WERI-Rb-1 (cell line): ENCODE measurements around the gene INSM1.
A peak's percentile ranks its signal among the peaks of the same experiment; 100 is the strongest.

Experiments used
- DNase-seq: peaks from one replicate; pipeline ENCODE4 v3.0.0-alpha.2; 2020
- H3K27ac ChIP-seq: fragments of 250-450 bp; sonication (Bioruptor Pico); 2 replicates; pipeline ENCODE4 v1.5.1; 2020; ENCODE audit warnings: mild to moderate bottlenecking, moderate library complexity
- H3K27me3 ChIP-seq: fragments of 250-450 bp; sonication (Bioruptor Pico); 2 replicates; pipeline ENCODE4 v1.5.1; 2021; ENCODE audit warnings: mild to moderate bottlenecking, low read depth, moderate library complexity; ENCODE audit not compliant: insufficient read depth, severe bottlenecking
- H3K36me3 ChIP-seq: fragments of 250-450 bp; sonication (Bioruptor Pico); 2 replicates; pipeline ENCODE4 v1.5.1; 2020; ENCODE audit warnings: mild to moderate bottlenecking, moderate library complexity
- H3K4me3 ChIP-seq: 2 replicates; pipeline ENCODE4 v1.5.1; 2011; ENCODE audit warnings: low read depth, mild to moderate bottlenecking, control low read depth, low read length
- H3K9me3 ChIP-seq: fragments of 250-450 bp; sonication (Bioruptor Pico); 2 replicates; pipeline ENCODE4 v1.5.1; 2021; ENCODE audit warnings: mild to moderate bottlenecking, moderate library complexity; ENCODE audit not compliant: severe bottlenecking
- CTCF ChIP-seq: IDR thresholded peaks from 2 replicates; pipeline ENCODE4 v1.5.1; 2011; ENCODE audit warnings: low read depth, mild to moderate bottlenecking, control low read depth, inconsistent platforms, low read length

INSM1 gene

GRCh38 chr20:20391766-20392165, 23.9 kb downstream of the INSM1 start:
- Histone ChIP-seq H3K27ac (no peak overlapping the region), H3K4me3 (no peak overlapping the region), H3K27me3 (no peaks in the 10 kb centered on the region), H3K9me3 (no peaks in the 10 kb centered on the region), H3K36me3 (no peaks in the 10 kb centered on the region)
- peak; percentile 19 for DNase-seq
- no peak for TF ChIP-seq CTCF

- DNase-seq: no peak
Measured at GRCh38 chr20:20393207-20394120, 25.6 kb downstream of the INSM1 start.

GRCh38 chr20:20395087-20395486, 27.2 kb downstream of the INSM1 start:
- Histone ChIP-seq H3K4me3 (no peak overlapping the region), H3K27me3 (no peaks in the 10 kb centered on the region), H3K9me3 (no peaks in the 10 kb centered on the region), H3K27ac (no peak overlapping the region), H3K36me3 (no peaks in the 10 kb centered on the region)
- DNase-seq: no peak
- TF ChIP-seq CTCF: no peak

More at GRCh38 chr20:20393207-20394120, 25.6 kb downstream of the INSM1 start:
- no peak overlapping the region for H3K27ac ChIP-seq
- no peak for TF ChIP-seq CTCF
- no peaks in the 10 kb centered on the region for H3K27me3 ChIP-seq
- H3K4me3 ChIP-seq: no peak overlapping the region
- no peaks in the 10 kb centered on the region for H3K9me3 ChIP-seq
- H3K36me3 ChIP-seq: no peaks in the 10 kb centered on the region

- Histone ChIP-seq H3K27me3 (no peaks in the 10 kb centered on the region), H3K9me3 (no peaks in the 10 kb centered on the region), H3K27ac (no peak overlapping the region), H3K36me3 (no peaks in the 10 kb centered on the region), H3K4me3 (no peak overlapping the region)
- DNase-seq: no peak
- no peak for TF ChIP-seq CTCF
Measured at GRCh38 chr20:20395903-20396568, 28.1 kb downstream of the INSM1 start.

GRCh38 chr20:20396794-20397193, 28.9 kb downstream of the INSM1 start:
- H3K4me3 ChIP-seq: no peak overlapping the region
- H3K36me3 ChIP-seq: no peaks in the 10 kb centered on the region
- no peaks in the 10 kb centered on the region for H3K9me3 ChIP-seq
- no peaks in the 10 kb centered on the region for H3K27me3 ChIP-seq
- H3K27ac ChIP-seq: no peak overlapping the region
- TF ChIP-seq CTCF: no peak
- DNase-seq: no peak
